GM12864 (cell line): Measurements from ENCODE around the gene SLC39A9.

Experiments used
- DNase-seq: peaks from one replicate; pipeline ENCODE4 v3.0.0-alpha.2; 2011; ENCODE audit warnings: low read depth
- H3K4me3 ChIP-seq: 2 replicates; pipeline ENCODE4 v1.5.1; 2011; ENCODE audit warnings: mild to moderate bottlenecking, low read depth, low read length, control low read depth
- CTCF ChIP-seq: IDR thresholded peaks from 2 replicates; pipeline ENCODE4 v1.5.1; 2011; ENCODE audit warnings: low read depth, mild to moderate bottlenecking, moderate library complexity, low read length, control low read depth, inconsistent platforms; ENCODE audit errors: missing control alignments

SLC39A9 gene

GRCh38 chr14:69398053-69398817, at the start of gene SLC39A9, which contains the start of gene ERH:
TSS of gene SLC39A9 (plus strand) at chr14:69398692. CDS start at chr14:69399370, 678 bp downstream.
TSS of gene ERH (minus strand) at chr14:69398299. CDS start at chr14:69398233, 66 bp downstream.
- DNase-seq = peak; percentile 94
- TF ChIP-seq CTCF = no peak
- peak within 1 kb of the TSS; percentile 99 for H3K4me3 ChIP-seq

GRCh38 chr14:69349091-69349777, 49.3 kb upstream of the SLC39A9 start:
- DNase-seq = no peak
- TF ChIP-seq CTCF = no peak
- no peak overlapping the region for H3K4me3 ChIP-seq

GRCh38 chr14:69350892-69351291, 47.6 kb upstream of the SLC39A9 start:
- no peak for TF ChIP-seq CTCF
- H3K4me3 ChIP-seq = no peak overlapping the region
- no peak for DNase-seq

GRCh38 chr14:69351385-69351784, 47.1 kb upstream of the SLC39A9 start:
- DNase-seq = no peak
- no peak for TF ChIP-seq CTCF
- H3K4me3 ChIP-seq = no peak overlapping the region

- no peak overlapping the region for H3K4me3 ChIP-seq
- no peak for DNase-seq
- no peak for TF ChIP-seq CTCF
Measured at GRCh38 chr14:69351911-69352310, 46.6 kb upstream of the SLC39A9 start.

- H3K4me3 ChIP-seq = no peak overlapping the region
- DNase-seq = no peak
- TF ChIP-seq CTCF = no peak
Measured at GRCh38 chr14:69353168-69353567, 45.3 kb upstream of the SLC39A9 start.
